HG02970 (cell line): ENCODE measurements around the gene PRDM16.

Experiments
- ATAC-seq: cut with Tn5 transposase; IDR thresholded peaks from one replicate; pipeline ENCODE4 v1.9.1; 2021; ENCODE audit warnings: mild to moderate bottlenecking, moderate library complexity, moderate number of reproducible peaks; ENCODE audit not compliant: unreplicated experiment, low FRiP score

The PRDM16 gene

GRCh38 chr1:3306583-3307291 is 237.7 kb downstream of the PRDM16 start:
- no peak for ATAC-seq

GRCh38 chr1:3307359-3307758 is 238.4 kb downstream of the PRDM16 start:
- no peak for ATAC-seq

GRCh38 chr1:3308053-3308452 is 239.1 kb downstream of the PRDM16 start:
- ATAC-seq, result no peak

GRCh38 chr1:3310718-3311400 is 241.9 kb downstream of the PRDM16 start:
- no peak for ATAC-seq

GRCh38 chr1:3311711-3312110 is 242.7 kb downstream of the PRDM16 start:
- ATAC-seq, result no peak

- no peak for ATAC-seq
Observed at GRCh38 chr1:3312310-3312897, 243.4 kb downstream of the PRDM16 start.

- no peak for ATAC-seq
Observed at GRCh38 chr1:3312898-3313575, 244.0 kb downstream of the PRDM16 start.

- ATAC-seq, result no peak
Observed at GRCh38 chr1:3313576-3313950, 244.6 kb downstream of the PRDM16 start.

- no peak for ATAC-seq
Observed at GRCh38 chr1:3314491-3315381, 245.7 kb downstream of the PRDM16 start.

GRCh38 chr1:3315399-3316339 is 246.7 kb downstream of the PRDM16 start:
- no peak for ATAC-seq

- ATAC-seq, result no peak
Observed at GRCh38 chr1:3316340-3316943, 247.4 kb downstream of the PRDM16 start.

GRCh38 chr1:3317456-3317855 is 248.5 kb downstream of the PRDM16 start:
- no peak for ATAC-seq

- no peak for ATAC-seq
Observed at GRCh38 chr1:3318329-3318728, 249.3 kb downstream of the PRDM16 start.

GRCh38 chr1:3319874-3320245 is 250.9 kb downstream of the PRDM16 start:
- ATAC-seq, result no peak

GRCh38 chr1:3320246-3321152 is 251.5 kb downstream of the PRDM16 start:
- no peak for ATAC-seq

- no peak for ATAC-seq
Observed at GRCh38 chr1:3321559-3322449, 252.8 kb downstream of the PRDM16 start.
